DND-41 (cell line): Measurements from ENCODE around the gene PRAMEF14.
"Not testable (repeated sequence)": the region's sequence is repeated elsewhere in the genome, so short reads cannot be mapped to it uniquely, and the experiment has no call there.

Source experiments
- CTCF ChIP-seq: IDR thresholded peaks from 2 replicates; pipeline ENCODE4 v1.5.1; 2012; ENCODE audit warnings: borderline replicate concordance, low read length, moderate library complexity, mild to moderate bottlenecking; ENCODE audit not compliant: poor library complexity, severe bottlenecking; ENCODE audit errors: extremely low read depth
- EZH2 ChIP-seq: IDR thresholded peaks from 3 replicates; pipeline ENCODE4 v1.6.1; 2012; ENCODE audit warnings: borderline replicate concordance, low read depth, mild to moderate bottlenecking, moderate library complexity, low read length, inconsistent platforms; ENCODE audit not compliant: severe bottlenecking

GRCh38 chr1:13364928-13365327 is 18.0 kb upstream of the PRAMEF14 start:
- TF ChIP-seq EZH2, CTCF: not testable (repeated sequence)
